Measurements from ENCODE around the gene MVB12B. TPM values are rescaled to one million over a fixed set of nuclear protein-coding genes. Genes with fewer than 3 reads are reported as not detected.

Gene MVB12B
- total RNA-seq, 1 experiment from 2014 or later = 5.8 TPM

DNA sequence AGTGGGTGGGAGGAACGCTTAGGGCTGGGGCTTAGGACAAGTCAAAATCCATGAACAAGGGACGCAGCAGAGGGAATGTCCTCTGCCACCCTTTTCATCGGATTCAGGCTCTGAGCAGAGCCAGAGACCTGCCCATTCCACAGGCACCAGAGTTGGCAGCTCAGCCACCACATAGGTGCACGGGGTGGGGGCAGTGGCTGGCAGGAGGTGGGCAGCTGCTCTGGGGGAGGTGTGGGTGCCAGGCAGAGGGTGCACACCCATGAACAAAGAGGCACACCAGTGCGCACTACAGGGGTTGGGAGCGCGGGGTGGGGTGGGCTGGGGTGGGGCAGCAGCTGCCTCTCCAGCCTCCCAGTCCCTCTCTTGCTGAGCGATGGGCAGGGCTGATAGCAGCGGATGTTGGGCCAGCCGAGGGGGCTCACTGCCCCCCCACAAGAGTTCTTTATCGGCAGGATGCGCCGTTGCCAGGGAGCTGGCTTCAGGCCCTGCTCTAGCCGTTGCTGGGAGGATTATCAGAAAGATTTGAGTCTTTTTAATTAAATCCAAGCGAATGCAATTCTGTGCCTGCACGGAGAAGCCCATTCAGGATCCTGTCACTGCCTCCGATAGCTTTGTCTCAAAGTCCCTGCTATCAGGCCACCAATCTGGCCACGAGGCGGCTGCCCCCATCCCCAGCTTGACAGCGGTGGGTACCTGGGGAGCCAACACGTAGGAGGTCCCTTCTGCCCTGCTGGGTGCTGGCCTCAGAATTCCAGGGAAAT is 222.8 kb downstream of the MVB12B start:
- no peak for DNase-seq
- H3K23me2 ChIP-seq (ENCODE audit: insufficient read length, low read depth, low read length, poor library complexity, severe bottlenecking) = no peaks in the 10 kb centered on the region
- TF ChIP-seq, protein P1, sequence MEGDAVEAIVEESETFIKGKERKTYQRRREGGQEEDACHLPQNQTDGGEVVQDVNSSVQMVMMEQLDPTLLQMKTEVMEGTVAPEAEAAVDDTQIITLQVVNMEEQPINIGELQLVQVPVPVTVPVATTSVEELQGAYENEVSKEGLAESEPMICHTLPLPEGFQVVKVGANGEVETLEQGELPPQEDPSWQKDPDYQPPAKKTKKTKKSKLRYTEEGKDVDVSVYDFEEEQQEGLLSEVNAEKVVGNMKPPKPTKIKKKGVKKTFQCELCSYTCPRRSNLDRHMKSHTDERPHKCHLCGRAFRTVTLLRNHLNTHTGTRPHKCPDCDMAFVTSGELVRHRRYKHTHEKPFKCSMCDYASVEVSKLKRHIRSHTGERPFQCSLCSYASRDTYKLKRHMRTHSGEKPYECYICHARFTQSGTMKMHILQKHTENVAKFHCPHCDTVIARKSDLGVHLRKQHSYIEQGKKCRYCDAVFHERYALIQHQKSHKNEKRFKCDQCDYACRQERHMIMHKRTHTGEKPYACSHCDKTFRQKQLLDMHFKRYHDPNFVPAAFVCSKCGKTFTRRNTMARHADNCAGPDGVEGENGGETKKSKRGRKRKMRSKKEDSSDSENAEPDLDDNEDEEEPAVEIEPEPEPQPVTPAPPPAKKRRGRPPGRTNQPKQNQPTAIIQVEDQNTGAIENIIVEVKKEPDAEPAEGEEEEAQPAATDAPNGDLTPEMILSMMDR (conservative IDR thresholded peaks at IDR 0.05) = no peak
- Mint-ChIP-seq H3K36me3 (ENCODE audit: insufficient read depth in 1 of 3, low read depth in 3 of 3) (peaks cover 0 to 4% (median 2%) of the 10 kb centered on the region in 3 experiments; a peak in 2 of 7 replicates), H3K27me3 (ENCODE audit: low read depth) (peaks cover 5% of the 10 kb centered on the region), H3K9me3 (peaks cover 3 to 5% of the 10 kb centered on the region in 2 experiments; a peak in 4 of 5 replicates), H3K4me1 (no peaks in the 10 kb centered on the region), H3K4me3 (no peak overlapping the region), H3K27ac (no peak overlapping the region; a peak in 1 of 7 replicates)
- no peak overlapping the region for H2BK12ac ChIP-seq (ENCODE audit: insufficient read length, low read depth, low read length)
- H4K91ac ChIP-seq (ENCODE audit: insufficient read length, low read depth, low read length) = no peak overlapping the region
- H2BK120ac ChIP-seq (ENCODE audit: low read depth, low read length, poor library complexity, severe bottlenecking) = no peak overlapping the region
- no peak overlapping the region for H2BK20ac ChIP-seq (ENCODE audit: low read depth, low read length, poor library complexity, severe bottlenecking)
- H3K4me2 ChIP-seq (ENCODE audit: insufficient read depth, insufficient read length, low read length) = no peak overlapping the region
- H3K79me2 ChIP-seq (ENCODE audit: insufficient read depth, low read length) = no peaks in the 10 kb centered on the region
- H3K27me3 ChIP-seq (ENCODE audit: insufficient read depth, low read length) = no peaks in the 10 kb centered on the region
- H2BK5ac ChIP-seq (ENCODE audit: insufficient read length, low read length) = no peak overlapping the region
- no peak overlapping the region for H3K23ac ChIP-seq (ENCODE audit: insufficient read length, low read depth, low read length)
- H4K5ac ChIP-seq (ENCODE audit: insufficient read length, low read depth, low read length) = no peak overlapping the region
- no peak overlapping the region for H3K14ac ChIP-seq (ENCODE audit: insufficient read depth, low read length)
- WGBS (ENCODE audit: extremely low coverage, insufficient read length, low lambda C conversion rate) = no CpG with 5 or more reads among the region's 21 CpGs
- no peak overlapping the region for H2BK15ac ChIP-seq (ENCODE audit: low read depth, low read length)
- H3K56ac ChIP-seq (ENCODE audit: insufficient read length, low read depth, low read length) = no peak overlapping the region
- no peak overlapping the region for H3K27ac ChIP-seq (ENCODE audit: insufficient read length, low read depth, low read length)
- H3K9me3 ChIP-seq (ENCODE audit: control insufficient read depth, low read depth, low read length) = no peaks in the 10 kb centered on the region
- no peak overlapping the region for H3T11ph ChIP-seq (ENCODE audit: low read length)
- no peaks in the 10 kb centered on the region for H3K79me1 ChIP-seq (ENCODE audit: insufficient read depth, low read depth, low read length, poor library complexity, severe bottlenecking)
- no peak overlapping the region for H3K9ac ChIP-seq (ENCODE audit: extremely low read depth, insufficient read length, low read length)
- H3K4ac ChIP-seq (ENCODE audit: low read depth, low read length) = no peak overlapping the region
- H2AFZ ChIP-seq (ENCODE audit: low read length) = no peak overlapping the region
- no peak overlapping the region for H2AK5ac ChIP-seq (ENCODE audit: insufficient read length, low read length)
- no peaks in the 10 kb centered on the region for H4K20me1 ChIP-seq (ENCODE audit: control insufficient read depth, insufficient read depth, insufficient read length)
- no peaks in the 10 kb centered on the region for H3K4me1 ChIP-seq (ENCODE audit: insufficient read depth, low read length)
- no peak overlapping the region for H3K18ac ChIP-seq (ENCODE audit: insufficient read length, low read depth, low read length)
- H4K8ac ChIP-seq (replicated peaks; ENCODE audit: insufficient read length, low read depth, low read length) = no peak overlapping the region
